Breast epithelium (tissue), 4 donors: ENCODE data around the gene RNF128. TPM values are rescaled to one million over a fixed set of nuclear protein-coding genes. Genes with fewer than 3 reads are reported as not detected.
"Not testable (repeated sequence)": the region's sequence is repeated elsewhere in the genome, so short reads cannot be mapped to it uniquely, and the experiment has no call there.

Source experiments
- DNase-seq, 2 donors: peaks; one replicate each; pipeline ENCODE4 v3.0.0-alpha.2; 2019; ENCODE audit warnings: low spot score in 2 of 2
- H3K27ac ChIP-seq, 2 donors: fragments of 200-600 bp; sonication (generic) in 1 of 2; one replicate each; pipeline ENCODE4 v1.5.1; 2016 to 2019; ENCODE audit warnings: mild to moderate bottlenecking in 1 of 2
- H3K27me3 ChIP-seq, 2 donors: fragments of 200-600 bp; sonication (generic) in 1 of 2; one replicate each; pipeline versions ENCODE4 v1.5.1 to v1.6.0; 2017 to 2019; ENCODE audit warnings: control low read depth in 1 of 2, mild to moderate bottlenecking in 1 of 2
- H3K36me3 ChIP-seq: fragments of 200-600 bp; one replicate; pipeline ENCODE4 v1.5.1; 2019
- H3K4me1 ChIP-seq, 2 donors: fragments of 200-600 bp; sonication (generic); one replicate each; pipeline ENCODE4 v1.5.1; 2016 to 2019; ENCODE audit warnings: control low read depth in 1 of 2
- H3K4me3 ChIP-seq, 3 donors: fragments of 200-600 bp; sonication (generic); 1 replicate in 2 of 3; 2 replicates in 1 of 3; pipeline ENCODE4 v1.5.1; 2016 to 2019; ENCODE audit warnings: mild to moderate bottlenecking in 3 of 3, moderate library complexity in 2 of 3
- H3K9me3 ChIP-seq, 2 donors: fragments of 200-600 bp; sonication (generic) in 1 of 2; one replicate each; pipeline ENCODE4 v1.5.1; 2016 to 2019; ENCODE audit warnings: control low read depth in 1 of 2
- POLR2A ChIP-seq: fragments of 450-650 bp; IDR thresholded peaks from one replicate; pipeline ENCODE4 v1.6.1; 2016; ENCODE audit warnings: antibody characterized with exemption, mild to moderate bottlenecking, moderate library complexity
- POLR2AphosphoS5 ChIP-seq, 3 donors: sonication (generic); formaldehyde crosslinking; IDR thresholded peaks; one replicate each; pipeline ENCODE4 v1.6.1; 2017; ENCODE audit warnings: antibody characterized with exemption in 3 of 3
- intact Hi-C: fragments of 100-400 bp; cut with DNase I; formaldehyde crosslinking; loops from one replicate; pipeline ENCODE4 v1.15.1; 2023; ENCODE audit warnings: low total_unique reads
- total RNA-seq, 3 donors: library from RNA; depleted of rRNA; stranded (reverse); fragments of >200 nt; gene quantifications; one replicate each; pipeline ENCODE4 v1.1.0, GENCODE V29; 2016
- TF ChIP-seq, protein P1 (sequence below), 3 donors: fragments of 450-650 bp; IDR thresholded peaks; one replicate each; pipeline ENCODE4 v1.5.1; 2016 to 2017; ENCODE audit warnings: antibody characterized with exemption in 3 of 3, mild to moderate bottlenecking in 3 of 3, moderate library complexity in 3 of 3

The RNF128 gene
- total RNA-seq, 3 donors from 2014 or later, result 1.1 to 17.1 (median 3.9) TPM

DNA sequence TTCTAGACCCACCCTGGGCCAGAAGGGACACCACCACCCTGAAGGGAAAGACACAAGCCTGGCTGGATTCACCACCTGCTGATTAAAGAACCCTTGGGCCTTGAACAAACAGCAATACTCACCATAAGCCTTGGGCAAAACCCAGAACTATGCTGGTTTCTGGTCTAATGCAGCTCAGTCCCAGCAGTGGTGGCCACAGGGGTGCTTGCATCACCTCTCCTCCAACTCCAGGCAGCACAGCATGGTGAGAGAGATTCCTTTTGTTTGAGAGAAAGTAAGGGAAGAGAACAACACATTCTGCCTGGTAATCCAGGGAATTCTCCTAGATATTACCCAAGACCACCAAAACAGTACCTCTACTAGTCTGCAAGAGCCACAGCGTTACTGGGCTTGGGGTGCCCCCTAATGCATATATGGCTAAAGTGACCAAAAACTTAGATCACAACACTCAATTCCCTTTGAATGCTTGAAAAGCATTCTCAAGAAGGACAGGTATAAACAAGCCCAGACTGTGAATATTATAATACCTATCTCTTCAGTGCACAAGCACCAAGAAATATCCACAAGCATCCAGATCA lies 25.7 kb downstream of the RNF128 start:
- Histone ChIP-seq H3K27me3 (peaks cover 0 to 37% of the 10 kb centered on the region in 2 donors), H3K4me3 (no peak overlapping the region), H3K36me3 (no peaks in the 10 kb centered on the region), H3K9me3 (peaks cover 0 to 11% of the 10 kb centered on the region in 2 donors), H3K27ac (no peak overlapping the region), H3K4me1 (no peaks in the 10 kb centered on the region)
- TF ChIP-seq POLR2A (no peak), POLR2AphosphoS5 (IDR thresholded peaks at IDR 0.05) (no peak)
- TF ChIP-seq, protein P1, sequence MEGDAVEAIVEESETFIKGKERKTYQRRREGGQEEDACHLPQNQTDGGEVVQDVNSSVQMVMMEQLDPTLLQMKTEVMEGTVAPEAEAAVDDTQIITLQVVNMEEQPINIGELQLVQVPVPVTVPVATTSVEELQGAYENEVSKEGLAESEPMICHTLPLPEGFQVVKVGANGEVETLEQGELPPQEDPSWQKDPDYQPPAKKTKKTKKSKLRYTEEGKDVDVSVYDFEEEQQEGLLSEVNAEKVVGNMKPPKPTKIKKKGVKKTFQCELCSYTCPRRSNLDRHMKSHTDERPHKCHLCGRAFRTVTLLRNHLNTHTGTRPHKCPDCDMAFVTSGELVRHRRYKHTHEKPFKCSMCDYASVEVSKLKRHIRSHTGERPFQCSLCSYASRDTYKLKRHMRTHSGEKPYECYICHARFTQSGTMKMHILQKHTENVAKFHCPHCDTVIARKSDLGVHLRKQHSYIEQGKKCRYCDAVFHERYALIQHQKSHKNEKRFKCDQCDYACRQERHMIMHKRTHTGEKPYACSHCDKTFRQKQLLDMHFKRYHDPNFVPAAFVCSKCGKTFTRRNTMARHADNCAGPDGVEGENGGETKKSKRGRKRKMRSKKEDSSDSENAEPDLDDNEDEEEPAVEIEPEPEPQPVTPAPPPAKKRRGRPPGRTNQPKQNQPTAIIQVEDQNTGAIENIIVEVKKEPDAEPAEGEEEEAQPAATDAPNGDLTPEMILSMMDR (IDR thresholded peaks at IDR 0.05), result no peak
- intact Hi-C loops, result no loop called here
- DNase-seq, result no peak

DNA sequence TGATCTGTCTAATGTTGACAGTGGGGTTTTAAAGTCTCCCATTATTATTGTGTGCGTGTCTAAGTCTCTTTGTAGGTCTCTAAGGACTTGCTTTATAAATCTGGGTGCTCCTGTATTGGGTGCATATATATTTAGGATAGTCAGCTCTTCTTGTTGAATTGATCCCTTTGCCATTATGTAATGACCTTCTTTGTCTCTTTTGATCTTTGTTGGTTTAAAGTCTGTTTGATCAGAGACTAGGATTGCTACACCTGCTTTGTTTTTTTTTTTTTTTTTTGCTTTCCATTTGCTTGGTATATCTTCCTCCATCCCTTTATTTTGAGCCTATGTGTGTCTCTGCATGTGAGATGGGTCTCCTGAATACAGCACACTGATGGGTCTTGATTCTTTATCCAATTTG lies 42.8 kb downstream of the RNF128 start:
- H3K27me3 ChIP-seq, H3K4me3 ChIP-seq, H3K9me3 ChIP-seq, DNase-seq, intact Hi-C loops, H3K4me1 ChIP-seq, H3K36me3 ChIP-seq, H3K27ac ChIP-seq: not testable (repeated sequence)

DNA sequence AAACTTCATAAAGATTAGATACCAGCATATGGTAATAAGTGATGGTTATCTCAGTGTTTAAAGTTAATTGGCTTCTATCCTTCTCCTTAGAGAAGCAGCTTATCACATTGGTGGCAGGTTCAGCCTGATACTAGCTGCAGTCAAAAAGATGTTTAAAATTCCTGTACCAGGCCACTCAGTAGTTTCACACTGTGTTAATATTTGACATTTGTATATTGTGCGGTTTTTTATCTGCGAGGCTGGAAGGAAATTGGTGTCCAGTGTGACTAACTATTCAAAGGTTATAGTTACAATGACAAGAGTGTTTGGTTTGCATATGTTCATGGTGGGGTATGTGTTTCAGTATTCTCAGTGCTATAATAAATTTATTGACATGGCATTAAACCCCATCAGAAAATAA lies 48.5 kb downstream of the RNF128 start:
- no peak for DNase-seq
- no peaks in the 10 kb centered on the region for H3K4me1 ChIP-seq
- intact Hi-C loops, result no loop called here

DNA sequence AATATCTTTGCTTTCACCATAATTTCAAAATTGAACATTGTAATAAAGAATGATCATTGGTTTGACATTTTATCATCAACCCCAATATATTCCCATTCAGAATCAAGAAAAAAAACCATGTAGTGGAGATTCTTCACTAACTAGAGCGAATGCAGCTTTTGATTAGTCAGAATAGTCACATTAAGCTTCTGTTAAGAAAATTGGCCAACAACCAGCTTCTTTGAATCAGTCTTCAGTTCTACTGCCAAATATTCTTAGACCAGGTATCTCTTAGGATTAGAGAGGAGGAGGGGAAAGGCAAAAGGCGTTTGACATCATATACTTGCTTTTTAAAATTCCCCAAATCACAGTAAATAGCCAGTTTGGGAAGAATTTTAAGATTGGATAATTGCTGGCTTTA lies 53.8 kb downstream of the RNF128 start:
- Histone ChIP-seq H3K4me1 (no peaks in the 10 kb centered on the region), H3K36me3 (no peaks in the 10 kb centered on the region), H3K4me3 (no peak overlapping the region), H3K27me3 (peaks cover 0 to 65% of the 10 kb centered on the region in 2 donors), H3K27ac (no peak overlapping the region), H3K9me3 (no peaks in the 10 kb centered on the region)
- intact Hi-C loops, result no loop called here
- DNase-seq, result no peak
- TF ChIP-seq POLR2A, result no peak
- TF ChIP-seq, protein P1 (IDR thresholded peaks at IDR 0.05), result no peak
- TF ChIP-seq POLR2AphosphoS5 (IDR thresholded peaks at IDR 0.05), result no peak

More for the DNA sequence above, 48.5 kb downstream of the RNF128 start:
- no peaks in the 10 kb centered on the region for H3K36me3 ChIP-seq
- H3K27me3 ChIP-seq, result peaks cover 0 to 35% of the 10 kb centered on the region in 2 donors
- H3K9me3 ChIP-seq, result no peaks in the 10 kb centered on the region
- H3K4me3 ChIP-seq, result no peak overlapping the region
- no peak overlapping the region for H3K27ac ChIP-seq
- TF ChIP-seq POLR2AphosphoS5 (IDR thresholded peaks at IDR 0.05) (no peak), POLR2A (no peak)
- TF ChIP-seq, protein P1 (IDR thresholded peaks at IDR 0.05), result no peak

DNA sequence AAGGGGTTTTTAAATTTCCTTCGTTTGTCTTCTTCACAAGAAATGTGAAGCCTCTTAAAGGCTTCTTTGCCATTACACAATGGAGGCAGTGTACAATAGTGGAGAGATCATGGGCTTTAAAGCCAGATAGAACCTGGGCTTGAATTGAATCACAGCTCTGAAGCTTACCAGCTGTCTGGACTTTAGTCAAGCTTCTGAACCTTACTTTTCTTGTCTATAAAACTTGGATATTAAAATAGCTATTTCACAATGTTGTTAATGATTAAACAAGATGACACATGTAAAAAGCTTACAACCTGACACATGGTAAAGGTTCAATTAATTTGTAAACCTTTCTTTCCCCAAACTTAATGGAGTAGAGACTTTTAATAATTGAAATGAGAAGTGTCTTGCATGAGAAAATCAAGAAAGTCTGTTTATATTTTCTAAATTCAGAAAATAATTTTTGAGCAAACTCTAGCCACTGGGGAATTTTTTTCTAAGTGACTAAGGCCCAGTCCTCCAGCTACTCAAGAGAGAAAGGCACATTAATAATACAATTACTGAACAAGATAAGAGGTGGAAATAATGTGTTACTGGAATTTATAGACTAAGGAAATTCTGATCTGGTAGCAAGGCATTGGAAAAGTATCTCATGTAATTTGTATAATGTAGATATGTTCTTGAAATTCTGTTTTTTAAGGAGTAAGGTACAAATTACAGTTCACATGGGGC lies 54.3 kb downstream of the RNF128 start:
- intact Hi-C loops, result no loop called here
- Histone ChIP-seq H3K36me3 (no peaks in the 10 kb centered on the region), H3K4me3 (no peak overlapping the region), H3K27me3 (peaks cover 0 to 71% of the 10 kb centered on the region in 2 donors), H3K27ac (no peak overlapping the region), H3K4me1 (no peaks in the 10 kb centered on the region), H3K9me3 (no peaks in the 10 kb centered on the region)
- TF ChIP-seq, protein P1 (IDR thresholded peaks at IDR 0.05), result no peak
- TF ChIP-seq POLR2A (no peak), POLR2AphosphoS5 (IDR thresholded peaks at IDR 0.05) (no peak)
- no peak for DNase-seq
